HEK293 (cell line): ENCODE measurements around the gene FOXP1.
A peak's percentile ranks its signal among the peaks of the same experiment; 100 is the strongest.

Experiments used
- FEZF1 ChIP-seq: fragments of 450-650 bp; formaldehyde crosslinking; IDR thresholded peaks from 2 replicates; pipeline ENCODE4 v1.5.1; 2016; ENCODE audit warnings: missing biosample characterization, missing genetic modification characterization
- GLI2 ChIP-seq: fragments of 450-650 bp; formaldehyde crosslinking; IDR thresholded peaks from 2 replicates; pipeline ENCODE4; 2017; ENCODE audit warnings: missing biosample characterization, missing genetic modification characterization, low read depth, borderline replicate concordance
- IKZF3 ChIP-seq: fragments of 450-650 bp; IDR thresholded peaks from 2 replicates; pipeline ENCODE4 v1.5.0; 2018; ENCODE audit warnings: missing biosample characterization, mild to moderate bottlenecking, missing genetic modification characterization, moderate library complexity
- OSR2 ChIP-seq: fragments of 450-650 bp; formaldehyde crosslinking; IDR thresholded peaks from 2 replicates; pipeline ENCODE4 v1.5.1; 2016; ENCODE audit warnings: missing biosample characterization, missing genetic modification characterization
- PRDM10 ChIP-seq: fragments of 450-650 bp; formaldehyde crosslinking; IDR thresholded peaks from 2 replicates; pipeline ENCODE4 v1.5.1; 2016; ENCODE audit warnings: missing biosample characterization, missing genetic modification characterization
- SALL2 ChIP-seq: fragments of 450-650 bp; formaldehyde crosslinking; IDR thresholded peaks from 2 replicates; pipeline ENCODE4 v1.5.0; 2017; ENCODE audit warnings: missing biosample characterization, mild to moderate bottlenecking, missing genetic modification characterization, borderline replicate concordance
- SP7 ChIP-seq: fragments of 450-650 bp; formaldehyde crosslinking; IDR thresholded peaks from 2 replicates; pipeline ENCODE4 v1.5.1; 2016; ENCODE audit warnings: missing biosample characterization, missing genetic modification characterization
- TCF7L2 ChIP-seq: IDR thresholded peaks from 2 replicates; pipeline ENCODE4 v1.6.1; 2011; ENCODE audit warnings: low read depth, mild to moderate bottlenecking, inconsistent platforms, low read length, moderate library complexity, borderline replicate concordance
- ZBTB1 ChIP-seq: fragments of 450-650 bp; formaldehyde crosslinking; IDR thresholded peaks from 2 replicates; pipeline ENCODE4 v1.5.1; 2016; ENCODE audit warnings: missing biosample characterization, missing genetic modification characterization
- ZBTB17 ChIP-seq: fragments of 450-650 bp; formaldehyde crosslinking; IDR thresholded peaks from 2 replicates; pipeline ENCODE4 v1.5.1; 2016; ENCODE audit warnings: missing biosample characterization, missing genetic modification characterization
- ZBTB21 ChIP-seq: fragments of 450-650 bp; formaldehyde crosslinking; IDR thresholded peaks from 2 replicates; pipeline ENCODE4 v1.5.1; 2017; ENCODE audit warnings: missing biosample characterization, missing genetic modification characterization
- ZNF121 ChIP-seq: fragments of 450-650 bp; formaldehyde crosslinking; IDR thresholded peaks from 2 replicates; pipeline ENCODE4 v1.5.1; 2016; ENCODE audit warnings: missing biosample characterization, missing genetic modification characterization
- ZNF148 ChIP-seq: fragments of 450-650 bp; formaldehyde crosslinking; IDR thresholded peaks from 2 replicates; pipeline ENCODE4 v1.5.0; 2017; ENCODE audit warnings: missing biosample characterization, missing genetic modification characterization, borderline replicate concordance
- ZNF2 ChIP-seq: fragments of 450-650 bp; formaldehyde crosslinking; IDR thresholded peaks from 2 replicates; pipeline ENCODE4 v1.5.1; 2016; ENCODE audit warnings: missing biosample characterization, missing genetic modification characterization
- ZNF211 ChIP-seq: fragments of 450-650 bp; formaldehyde crosslinking; IDR thresholded peaks from 2 replicates; pipeline ENCODE4 v1.5.1; 2016; ENCODE audit warnings: low read depth, missing biosample characterization, missing genetic modification characterization
- ZNF302 ChIP-seq: fragments of 450-650 bp; formaldehyde crosslinking; IDR thresholded peaks from 2 replicates; pipeline ENCODE4 v1.5.1; 2016; ENCODE audit warnings: missing biosample characterization, missing genetic modification characterization, low read depth
- ZNF366 ChIP-seq: fragments of 450-650 bp; formaldehyde crosslinking; conservative IDR thresholded peaks from 2 replicates; pipeline ENCODE4 v1.5.1; 2016; ENCODE audit warnings: missing biosample characterization, missing genetic modification characterization
- ZNF558 ChIP-seq: fragments of 450-650 bp; formaldehyde crosslinking; IDR thresholded peaks from 2 replicates; pipeline ENCODE4 v1.5.1; 2016; ENCODE audit warnings: missing biosample characterization, missing genetic modification characterization
- ZNF629 ChIP-seq: fragments of 450-650 bp; formaldehyde crosslinking; IDR thresholded peaks from 2 replicates; pipeline ENCODE4 v1.5.1; 2017; ENCODE audit warnings: missing biosample characterization, missing genetic modification characterization
- ZNF660 ChIP-seq: fragments of 450-650 bp; IDR thresholded peaks from 2 replicates; pipeline ENCODE4 v1.5.1; 2018; ENCODE audit warnings: missing biosample characterization, mild to moderate bottlenecking, missing genetic modification characterization
- ZNF768 ChIP-seq: fragments of 450-650 bp; formaldehyde crosslinking; IDR thresholded peaks from 2 replicates; pipeline ENCODE4 v1.5.1; 2018; ENCODE audit warnings: missing biosample characterization, mild to moderate bottlenecking, missing genetic modification characterization
- TF ChIP-seq, protein P1 (sequence below): fragments of 450-650 bp; formaldehyde crosslinking; IDR thresholded peaks from 2 replicates; pipeline ENCODE4 v1.5.1; 2016; ENCODE audit warnings: missing biosample characterization, missing genetic modification characterization

FOXP1 gene

DNA sequence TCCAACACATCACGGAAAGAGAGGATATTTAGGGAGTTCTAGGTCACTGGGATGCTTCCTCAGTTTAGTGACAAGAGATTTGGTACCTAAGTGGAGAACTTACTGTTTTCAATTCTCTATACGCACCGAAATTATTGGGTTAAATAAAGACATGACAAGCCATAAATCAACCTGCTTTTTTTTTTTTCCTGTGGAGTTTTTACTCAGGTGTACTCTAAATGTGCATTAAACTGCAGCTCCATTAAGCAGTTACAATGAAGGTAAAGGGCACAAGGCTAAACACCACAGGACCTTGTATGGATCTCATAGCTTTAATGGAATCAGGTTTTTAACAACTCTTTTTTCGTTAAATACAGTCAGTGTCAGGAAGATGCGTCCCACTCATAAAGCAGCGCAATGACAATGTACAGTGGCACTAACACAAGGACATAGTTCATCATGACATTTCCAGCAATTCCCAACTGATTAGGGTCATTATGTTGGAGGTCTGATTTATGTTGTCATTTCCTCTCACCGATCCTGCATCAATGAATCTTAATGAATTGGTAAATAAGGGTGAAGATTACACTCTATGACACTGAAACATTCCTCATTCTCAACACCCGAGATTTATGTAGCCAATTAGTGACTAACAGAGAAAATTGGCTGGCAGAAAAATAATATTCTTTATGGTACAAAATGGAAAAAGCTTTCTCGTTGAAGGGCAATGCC, 355.2 kb downstream of the FOXP1 start (continued):
- TF ChIP-seq ZNF629 (peak; percentile 61; the same call in 1 of the 2 replicates), OSR2 (tag by site-specific recombination) (peak; percentile 85), ZNF121 (tag by site-specific recombination) (no peak), GLI2 (peak; percentile 49; the same call in 1 of the 2 replicates), ZNF148 (no peak), ZBTB21 (no peak), ZNF768 (tag by site-specific recombination) (no peak), SP7 (tag by site-specific recombination) (peak; percentile 45; the same call in 1 of the 2 replicates), ZBTB1 (tag by site-specific recombination) (no peak), TCF7L2 (peak; percentile 63), ZNF2 (tag by site-specific recombination) (no peak), ZNF366 (tag by site-specific recombination) (peak; percentile 71), PRDM10 (tag by site-specific recombination) (no peak), ZNF211 (tag by site-specific recombination) (no peak), FEZF1 (peak; percentile 62), IKZF3 (tag by site-specific recombination) (peak; percentile 57; the same call in 1 of the 2 replicates), ZNF302 (tag by site-specific recombination) (no peak), SALL2 (tag by site-specific recombination) (no peak), ZNF660 (tag by site-specific recombination) (no peak), ZBTB17 (tag by site-specific recombination) (peak; percentile 29; the same call in 1 of the 2 replicates), ZNF558 (no peak)
- TF ChIP-seq, protein P1, sequence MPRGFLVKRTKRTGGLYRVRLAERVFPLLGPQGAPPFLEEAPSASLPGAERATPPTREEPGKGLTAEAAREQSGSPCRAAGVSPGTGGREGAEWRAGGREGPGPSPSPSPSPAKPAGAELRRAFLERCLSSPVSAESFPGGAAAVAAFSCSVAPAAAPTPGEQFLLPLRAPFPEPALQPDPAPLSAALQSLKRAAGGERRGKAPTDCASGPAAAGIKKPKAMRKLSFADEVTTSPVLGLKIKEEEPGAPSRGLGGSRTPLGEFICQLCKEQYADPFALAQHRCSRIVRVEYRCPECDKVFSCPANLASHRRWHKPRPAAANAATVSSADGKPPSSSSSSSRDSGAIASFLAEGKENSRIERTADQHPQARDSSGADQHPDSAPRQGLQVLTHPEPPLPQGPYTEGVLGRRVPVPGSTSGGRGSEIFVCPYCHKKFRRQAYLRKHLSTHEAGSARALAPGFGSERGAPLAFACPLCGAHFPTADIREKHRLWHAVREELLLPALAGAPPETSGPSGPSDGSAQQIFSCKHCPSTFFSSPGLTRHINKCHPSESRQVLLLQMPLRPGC (tag by site-specific recombination), result peak; percentile 62
